Stimulated activated CD4-positive, alpha-beta T cell treated with anti-CD3 and anti-CD28 coated beads, Interleukin-1b, Interleukin-23, amount 100 ng/mL, for 4 hours (primary cell): ENCODE measurements around the gene HDAC10.

ENCODE experiments used
- DNase-seq, 2 donors: peaks; one replicate each; pipeline ENCODE4 v3.0.0-alpha.2; 2020; ENCODE audit warnings: low read depth in 2 of 2

HDAC10 gene

GRCh38 chr22:50255607-50256006 is 4.5 kb upstream of the HDAC10 start:
- DNase-seq, result no peak

- no peak for DNase-seq
Measured at GRCh38 chr22:50255099-50255498, 4.0 kb upstream of the HDAC10 start.

GRCh38 chr22:50253941-50254340 is 2.9 kb upstream of the HDAC10 start:
- no peak for DNase-seq

- DNase-seq, result no peak
Measured at GRCh38 chr22:50253046-50253915, 2.2 kb upstream of the HDAC10 start.

DNA sequence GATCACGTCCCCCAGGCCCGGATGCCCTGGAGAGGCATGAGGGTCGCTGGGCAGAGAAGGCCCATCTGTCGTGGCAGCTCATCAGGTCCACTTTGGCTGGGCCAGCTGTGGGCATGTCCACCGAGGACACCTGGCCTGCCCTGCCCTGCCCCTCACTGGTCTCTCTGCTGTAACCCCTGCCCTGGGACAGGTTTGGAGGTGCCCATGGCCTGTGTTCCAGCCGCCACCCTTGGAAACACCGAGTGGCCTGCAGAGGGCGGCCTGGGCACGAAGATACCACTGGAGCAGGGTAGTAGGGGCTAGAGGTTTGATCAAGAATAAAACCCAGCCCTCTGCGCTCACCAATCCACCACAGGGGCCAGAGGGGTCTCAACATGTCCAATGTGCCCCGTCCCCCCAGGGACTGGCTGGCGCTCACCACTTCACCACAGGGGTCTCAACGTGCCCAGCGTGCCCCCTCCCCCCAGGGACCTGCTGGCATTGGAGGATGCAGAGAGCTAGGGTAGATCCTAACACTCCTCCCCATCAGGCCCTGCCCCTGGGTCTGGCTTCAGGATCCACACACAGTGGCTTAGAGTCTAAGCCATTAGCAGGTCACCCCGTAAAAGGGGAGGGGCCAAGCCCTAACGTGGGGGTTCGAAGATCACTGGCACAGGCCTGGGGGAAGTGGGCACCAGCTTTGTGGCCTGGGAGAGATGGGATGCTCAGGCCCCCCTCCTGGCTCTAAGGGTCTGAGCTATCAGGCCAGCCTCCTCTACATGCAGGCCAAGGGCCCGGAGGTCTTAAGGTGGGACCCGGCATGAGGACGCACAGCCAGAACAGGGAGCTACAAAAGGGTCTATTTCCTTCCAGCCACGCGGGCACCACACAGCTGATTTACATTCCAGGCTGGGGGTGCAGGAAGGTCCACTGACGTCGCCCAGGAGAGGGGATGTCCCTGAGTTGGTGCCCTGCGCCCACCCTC is 1.3 kb upstream of the HDAC10 start:
- peak; percentile 62 to 64 for DNase-seq

GRCh38 chr22:50251477-50252081 is 514 bp upstream of the HDAC10 start:
- no peak for DNase-seq

DNA sequence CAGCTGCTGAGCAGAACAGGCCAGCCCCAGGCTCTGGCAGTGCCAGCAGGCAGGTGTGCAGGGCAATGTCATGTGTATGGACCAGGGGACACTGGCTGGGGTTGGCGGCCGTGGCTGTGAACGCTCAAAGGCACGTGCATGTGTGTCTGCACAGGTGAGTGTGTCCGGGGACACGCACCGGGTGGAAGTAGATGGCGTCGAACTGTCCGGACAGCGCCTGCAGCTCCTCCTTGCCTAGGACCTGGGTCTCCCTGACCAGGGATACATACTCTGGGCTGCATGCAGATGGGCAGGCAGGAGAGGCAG is 863 bp downstream of the HDAC10 start:
- no peak for DNase-seq

- no peak for DNase-seq
Measured at GRCh38 chr22:50249341-50250248, 1.5 kb downstream of the HDAC10 start.

- DNase-seq, result no peak
Measured at GRCh38 chr22:50248196-50249081, 2.6 kb downstream of the HDAC10 start.

DNA sequence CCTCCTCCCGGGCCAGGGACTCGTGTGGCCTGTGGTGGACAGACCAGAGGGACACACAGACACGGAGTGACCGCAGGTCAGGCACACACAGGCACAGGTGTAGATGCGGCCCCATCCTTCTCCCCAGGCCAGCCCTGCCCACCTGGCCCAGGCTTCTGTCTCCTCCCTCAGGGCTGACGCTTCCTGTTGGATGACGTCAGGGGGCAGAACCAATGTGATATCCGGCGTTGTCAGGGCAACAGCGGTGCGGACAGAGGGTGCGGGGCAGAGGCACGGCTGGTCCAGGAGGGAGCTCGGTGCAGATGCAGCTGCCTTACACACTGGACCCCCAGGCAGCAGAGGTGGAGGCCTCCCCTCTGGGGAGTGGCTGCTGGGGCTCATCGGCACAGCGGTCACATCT is 3.3 kb downstream of the HDAC10 start:
- no peak for DNase-seq

DNA sequence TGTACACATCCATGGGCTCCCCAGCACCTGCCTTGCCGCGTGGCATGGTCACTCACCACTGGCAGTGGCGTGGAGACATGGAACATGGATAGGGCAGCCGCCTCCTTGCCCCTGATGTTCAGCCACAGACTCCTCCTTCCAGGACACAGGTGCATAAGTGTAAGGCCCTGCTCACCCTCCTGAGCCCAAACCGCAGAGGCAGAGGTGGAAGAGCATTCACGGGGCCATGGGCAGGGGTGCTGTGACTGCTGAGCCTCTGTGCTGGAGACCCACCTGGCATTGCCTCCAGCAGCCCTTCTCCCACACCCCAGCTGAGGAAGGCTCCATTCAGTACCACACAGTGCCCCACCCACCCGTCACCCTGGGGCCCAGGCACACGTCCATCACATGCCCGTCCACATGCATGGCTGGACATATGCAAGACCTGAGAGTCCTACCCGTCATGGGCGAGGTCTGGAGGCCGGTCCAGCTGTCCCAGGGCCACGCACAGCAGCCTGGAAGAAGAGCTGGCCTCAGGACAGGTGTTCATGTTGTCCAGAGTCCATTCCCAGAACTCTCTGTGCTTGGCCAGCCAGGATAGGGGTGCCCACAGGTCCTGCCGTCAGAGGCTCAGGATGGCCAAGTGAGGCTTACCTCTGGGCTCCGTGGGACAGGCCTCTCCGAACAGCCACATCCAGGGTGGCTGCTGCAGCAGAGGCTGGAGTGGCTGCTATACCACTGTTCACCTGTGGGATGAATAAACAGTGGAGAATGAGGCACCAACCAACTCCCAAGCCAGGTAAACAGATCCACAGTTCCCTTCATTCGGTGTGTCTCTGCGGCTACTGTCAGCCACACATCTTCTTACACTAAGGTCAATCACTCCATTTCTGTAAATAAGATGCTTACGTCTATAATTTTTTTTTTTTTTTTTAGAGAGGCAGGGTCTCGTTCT is 4.6 kb downstream of the HDAC10 start:
- no peak for DNase-seq

DNA sequence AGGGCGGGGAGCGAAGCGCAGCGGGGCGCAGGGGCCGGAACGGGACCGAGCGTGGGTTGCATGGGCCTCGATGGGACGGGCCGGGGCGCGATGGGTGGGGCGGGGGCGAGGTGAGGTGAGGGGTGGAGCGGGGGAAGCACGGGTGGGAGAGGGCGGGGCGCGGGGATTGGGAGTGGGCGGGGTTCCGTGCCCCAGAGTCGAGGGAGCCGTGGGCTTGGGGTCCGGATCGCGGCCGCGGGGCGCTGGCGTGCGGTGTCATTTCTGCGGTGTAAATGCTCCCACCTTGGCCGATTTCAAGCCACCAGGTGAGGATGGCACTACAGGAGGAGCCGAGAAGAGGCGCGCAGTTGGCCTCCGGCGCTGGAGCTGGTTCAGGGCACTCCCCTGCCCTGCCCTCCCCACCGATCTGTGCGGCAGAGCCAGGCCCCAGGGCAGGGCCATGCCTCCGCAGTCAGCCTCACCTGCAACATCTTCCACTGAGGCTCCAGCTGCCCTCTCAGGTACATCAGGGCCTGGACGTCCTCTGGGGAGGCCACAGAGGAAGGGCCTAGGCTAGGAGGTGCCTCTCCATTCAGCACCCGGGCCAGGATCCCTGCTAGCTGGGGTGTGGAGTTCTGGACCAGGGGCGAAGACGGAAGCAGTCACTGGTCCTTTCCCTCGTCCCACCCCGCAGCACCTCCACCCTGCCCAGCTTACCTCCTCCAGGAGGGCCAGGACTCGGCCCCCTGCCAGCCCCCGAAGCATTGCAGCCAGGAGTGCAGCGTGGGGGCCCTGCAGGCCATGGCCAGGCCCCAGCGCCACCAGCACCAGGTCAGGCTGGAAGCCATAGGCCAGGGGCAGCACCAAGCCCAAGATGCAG is 5.6 kb downstream of the HDAC10 start:
- DNase-seq, result peak in 1 of 2 donors; percentile 73

GRCh38 chr22:50244420-50245213 is 6.4 kb downstream of the HDAC10 start, which contains the start of gene TUBGCP6:
TUBGCP6 (minus strand) TSS chr22:50245023; CDS start chr22:50244459, 564 bp downstream.
- DNase-seq, result peak; percentile 85 to 91

GRCh38 chr22:50243685-50244419 is 7.2 kb downstream of the HDAC10 start:
- no peak for DNase-seq

DNA sequence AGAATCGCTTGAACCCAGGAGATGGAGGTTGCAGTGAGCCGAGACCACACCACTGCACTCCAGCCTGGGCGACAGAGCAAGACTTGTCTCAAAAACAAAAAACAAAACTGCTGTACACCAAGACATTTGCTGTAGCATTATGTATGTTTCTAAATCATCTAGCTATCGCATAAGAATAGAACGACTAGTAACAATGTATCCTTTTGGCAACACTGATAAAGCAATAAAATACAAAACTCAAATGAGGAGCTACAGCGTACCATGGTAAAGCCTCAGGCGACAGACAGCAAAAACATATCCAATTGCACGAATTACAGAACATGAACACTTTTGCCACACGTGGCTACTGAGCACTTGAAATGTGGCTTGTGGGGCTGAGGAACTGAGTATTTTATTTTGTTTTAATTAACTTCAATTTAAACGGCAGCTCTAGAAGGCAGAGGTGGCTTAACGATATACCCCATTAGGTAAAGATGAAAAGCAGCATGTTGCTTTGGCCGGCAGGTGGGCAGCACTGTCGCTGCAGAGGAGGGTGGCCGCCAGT is 8.6 kb downstream of the HDAC10 start:
- no peak for DNase-seq

GRCh38 chr22:50238755-50239154 is 12.3 kb downstream of the HDAC10 start:
- no peak for DNase-seq
